GM21528 (cell line): Measurements from ENCODE around the gene ATP6AP1.
A peak's percentile ranks its signal among the peaks of the same experiment; 100 is the strongest.

Experiments used
- ATAC-seq: cut with Tn5 transposase; IDR thresholded peaks from one replicate; pipeline ENCODE4 v1.9.1; 2021; ENCODE audit warnings: mild to moderate bottlenecking, moderate library complexity; ENCODE audit not compliant: unreplicated experiment, low FRiP score

Gene ATP6AP1

GRCh38 chrX:154467556-154467955, 39.1 kb downstream of the ATP6AP1 start:
- ATAC-seq = no peak

DNA sequence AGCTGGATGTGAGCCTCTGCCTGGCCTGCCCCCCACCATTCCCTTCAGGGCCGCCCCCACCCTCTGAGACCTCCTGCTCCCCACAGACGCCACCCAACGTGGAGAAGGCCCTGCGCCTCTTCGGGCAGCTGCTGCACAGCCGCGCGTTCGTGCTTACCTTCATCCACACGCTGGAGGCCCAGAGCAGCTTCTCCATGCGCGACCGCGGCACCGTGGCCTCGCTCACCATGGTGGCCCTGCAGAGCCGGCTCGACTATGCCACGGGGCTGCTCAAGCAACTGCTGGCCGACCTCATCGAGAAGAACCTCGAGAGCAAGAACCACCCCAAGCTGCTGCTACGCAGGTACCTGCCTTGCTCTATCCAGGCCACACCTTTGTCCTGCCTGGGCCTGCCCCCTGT, 39.7 kb downstream of the ATP6AP1 start:
- ATAC-seq = no peak

DNA sequence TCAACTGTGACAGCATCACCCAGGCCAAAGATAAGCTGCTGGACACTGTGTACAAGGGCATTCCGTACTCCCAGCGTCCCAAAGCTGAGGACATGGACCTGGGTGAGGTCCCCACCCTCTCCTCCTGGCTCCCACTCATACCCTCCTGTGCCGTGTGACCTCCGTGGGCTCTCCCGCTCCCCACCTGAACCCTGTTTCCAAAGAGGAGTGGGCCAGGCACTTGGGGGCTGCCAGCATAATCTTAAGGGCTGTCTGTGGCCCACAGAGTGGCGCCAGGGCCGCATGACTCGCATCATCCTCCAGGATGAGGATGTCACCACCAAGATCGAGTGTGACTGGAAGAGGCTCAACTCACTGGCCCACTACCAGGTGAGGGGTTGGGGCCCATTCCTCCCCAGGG, 40.6 kb downstream of the ATP6AP1 start:
- no peak for ATAC-seq

DNA sequence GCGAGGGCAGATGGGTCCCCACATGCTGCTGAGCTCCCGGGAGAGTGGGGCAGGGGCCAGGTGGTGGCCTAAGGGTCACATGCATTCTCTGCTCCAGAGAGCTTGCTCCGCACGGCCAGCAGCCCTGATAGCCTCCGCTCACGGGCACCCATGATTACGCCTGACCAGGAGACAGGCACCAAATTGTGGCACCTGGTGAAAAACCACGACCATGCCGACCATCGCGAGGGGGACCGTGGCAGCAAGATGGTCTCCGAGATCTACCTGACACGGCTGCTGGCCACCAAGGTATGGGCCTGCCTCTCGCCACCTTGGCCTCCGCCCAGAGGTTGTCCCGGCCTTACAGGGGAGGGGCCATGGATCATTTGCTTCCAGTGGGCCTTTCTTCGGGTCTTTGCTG, 41.4 kb downstream of the ATP6AP1 start:
- no peak for ATAC-seq

DNA sequence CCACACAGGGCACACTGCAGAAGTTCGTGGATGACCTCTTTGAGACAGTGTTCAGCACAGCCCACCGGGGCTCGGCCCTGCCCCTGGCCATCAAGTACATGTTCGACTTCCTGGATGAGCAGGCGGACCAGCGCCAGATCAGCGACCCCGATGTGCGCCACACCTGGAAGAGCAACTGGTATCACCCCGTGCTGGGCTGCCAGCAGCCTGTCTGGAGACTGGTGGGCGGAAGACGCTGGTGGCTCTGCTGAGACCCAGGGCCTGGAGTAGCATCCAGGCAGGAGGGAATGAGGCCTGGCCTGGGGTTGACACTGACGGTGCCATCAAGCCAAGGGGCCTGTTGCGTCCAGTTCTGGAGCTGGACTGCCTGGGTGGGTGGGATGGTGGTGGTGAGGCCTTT, 42.0 kb downstream of the ATP6AP1 start:
- ATAC-seq = no peak

GRCh38 chrX:154470914-154471568, 42.6 kb downstream of the ATP6AP1 start:
- ATAC-seq = no peak

GRCh38 chrX:154471839-154472684, 43.6 kb downstream of the ATP6AP1 start:
- ATAC-seq = no peak

DNA sequence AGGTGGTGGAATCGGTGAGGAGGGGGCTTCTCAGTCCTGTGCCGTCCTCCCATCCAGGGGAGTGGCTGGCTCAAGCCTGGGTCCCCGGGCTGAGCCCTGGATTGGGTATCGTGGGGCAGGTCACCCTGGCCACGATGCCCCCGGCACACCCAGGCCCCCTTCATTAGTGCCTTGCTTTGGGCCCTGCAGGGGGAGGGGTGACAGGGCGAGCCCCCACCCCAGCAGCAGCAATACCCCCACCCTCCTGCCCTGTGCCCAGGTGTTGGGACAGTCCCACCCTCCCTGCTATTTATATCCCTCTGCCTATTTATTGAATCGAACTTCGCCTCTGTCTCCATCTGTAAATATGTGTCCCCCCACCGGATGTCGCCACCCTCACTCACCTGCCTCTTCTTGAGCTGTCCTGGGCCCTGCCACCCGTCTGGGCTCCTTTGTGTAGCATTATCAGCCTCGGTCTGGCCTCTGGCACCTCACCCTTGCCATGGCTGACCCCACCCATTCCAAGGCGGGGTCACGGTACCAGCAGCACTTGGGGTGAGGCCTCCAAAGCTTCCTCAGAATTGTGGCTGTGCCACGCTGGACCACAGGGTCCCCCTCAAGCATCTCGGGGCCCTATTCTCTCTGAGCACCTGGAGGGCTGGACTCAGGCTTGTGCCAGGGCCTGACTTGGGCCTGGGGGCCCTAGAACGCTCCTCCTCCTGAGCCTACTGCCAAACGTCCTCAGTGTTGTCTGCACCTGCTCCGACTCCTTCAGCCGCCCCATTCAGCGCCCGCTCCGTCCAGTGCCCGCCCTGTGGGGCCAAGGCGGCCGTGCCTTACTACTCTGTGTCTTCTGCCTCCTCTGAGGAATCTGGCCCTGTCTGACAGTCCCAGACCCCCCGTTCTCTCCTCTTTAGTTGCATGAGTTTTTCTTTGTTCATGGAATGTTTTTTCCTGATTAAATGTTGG, 44.5 kb downstream of the ATP6AP1 start:
- ATAC-seq = no peak

DNA sequence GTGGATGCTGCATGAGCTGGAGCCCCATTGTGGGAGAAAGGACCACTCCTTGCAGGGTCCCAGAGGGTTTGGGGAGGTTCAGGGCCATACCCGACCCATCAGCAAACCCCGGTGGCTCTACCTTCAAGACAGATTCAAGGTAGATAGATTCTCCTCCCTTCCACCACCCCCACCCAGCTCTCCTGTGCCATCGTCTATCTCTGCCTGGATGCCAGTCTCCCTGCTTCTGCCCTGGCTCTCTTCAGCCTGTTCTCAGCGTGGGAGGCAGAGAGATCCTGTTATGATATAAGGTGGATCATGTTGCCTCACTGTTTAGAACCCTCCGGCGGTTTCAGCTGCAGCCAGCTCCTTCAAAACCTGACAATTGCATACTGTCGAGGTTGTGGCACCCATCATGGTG, 45.2 kb downstream of the ATP6AP1 start:
- no peak for ATAC-seq

DNA sequence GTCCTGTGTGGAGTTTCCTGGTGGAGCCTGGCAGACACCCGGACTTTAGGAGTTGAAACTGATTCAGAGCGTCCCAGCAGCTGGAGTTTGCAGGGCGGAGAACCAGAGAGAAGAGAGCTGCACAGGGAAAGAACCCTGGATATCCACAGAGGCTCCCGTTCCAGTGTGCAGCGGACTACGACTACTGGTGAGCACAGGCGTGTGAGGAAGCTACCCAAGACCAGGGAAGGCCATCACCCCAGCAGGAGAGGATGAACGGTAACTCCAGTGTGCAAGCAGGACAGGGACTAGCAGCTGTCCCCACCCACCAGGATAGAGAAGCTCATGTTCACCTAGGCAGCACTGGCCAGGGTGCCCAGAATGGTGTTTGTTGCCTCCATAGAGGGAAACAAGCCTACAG, 48.3 kb downstream of the ATP6AP1 start:
- no peak for ATAC-seq

GRCh38 chrX:154477891-154478477, 49.5 kb downstream of the ATP6AP1 start:
- no peak for ATAC-seq

DNA sequence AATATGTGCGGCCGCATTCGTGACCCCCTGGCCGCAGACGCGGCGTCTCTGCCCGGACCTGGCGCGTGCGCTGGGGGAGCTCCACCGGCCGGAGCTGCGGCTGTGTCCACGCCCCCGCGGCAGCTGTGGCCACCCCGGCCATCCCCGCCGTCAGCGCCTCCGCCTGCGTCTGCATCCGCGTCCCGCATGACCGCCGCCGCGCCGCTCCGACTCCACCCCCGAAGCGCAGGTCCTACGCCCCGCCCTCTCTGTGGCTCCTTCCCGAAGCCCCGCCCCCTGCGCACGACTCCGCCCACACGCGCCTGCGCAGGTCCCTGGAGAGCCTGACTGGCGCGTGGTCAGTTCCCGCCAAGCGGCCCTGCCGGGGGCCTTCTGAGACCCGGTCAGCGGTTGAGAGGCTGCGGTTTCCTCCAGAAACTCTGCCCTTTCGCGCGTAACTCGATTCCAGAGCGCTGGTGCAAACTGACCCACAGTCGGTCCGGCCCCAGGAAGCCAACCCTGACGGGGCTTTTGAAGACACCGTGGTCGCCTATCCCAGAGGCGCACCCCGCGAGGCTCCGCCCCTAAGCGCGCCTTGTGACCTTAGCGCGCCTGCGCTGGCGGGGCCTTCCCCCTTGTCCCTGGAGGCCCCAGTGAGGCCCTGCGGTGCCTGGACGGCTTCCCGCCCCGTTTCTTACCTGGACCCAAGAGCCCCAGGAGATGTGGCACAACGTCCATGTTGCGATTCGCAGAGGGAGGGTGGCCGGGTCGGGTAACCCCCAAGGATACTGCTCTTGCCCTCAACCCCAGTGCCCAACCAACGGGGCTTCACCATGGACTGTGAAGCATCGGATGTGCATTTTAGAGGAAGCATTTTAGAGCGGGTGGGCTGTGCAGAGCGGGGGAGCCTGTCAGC, 50.5 kb downstream of the ATP6AP1 start, which contains the start of gene LAGE3:
Gene LAGE3 (minus strand): TSS at position 554 of the 895 bp plus-strand sequence. CDS start 366 bp downstream, at position 188.
- peak; percentile 82 for ATAC-seq

GRCh38 chrX:154481195-154481594, 52.7 kb downstream of the ATP6AP1 start:
- ATAC-seq = no peak

DNA sequence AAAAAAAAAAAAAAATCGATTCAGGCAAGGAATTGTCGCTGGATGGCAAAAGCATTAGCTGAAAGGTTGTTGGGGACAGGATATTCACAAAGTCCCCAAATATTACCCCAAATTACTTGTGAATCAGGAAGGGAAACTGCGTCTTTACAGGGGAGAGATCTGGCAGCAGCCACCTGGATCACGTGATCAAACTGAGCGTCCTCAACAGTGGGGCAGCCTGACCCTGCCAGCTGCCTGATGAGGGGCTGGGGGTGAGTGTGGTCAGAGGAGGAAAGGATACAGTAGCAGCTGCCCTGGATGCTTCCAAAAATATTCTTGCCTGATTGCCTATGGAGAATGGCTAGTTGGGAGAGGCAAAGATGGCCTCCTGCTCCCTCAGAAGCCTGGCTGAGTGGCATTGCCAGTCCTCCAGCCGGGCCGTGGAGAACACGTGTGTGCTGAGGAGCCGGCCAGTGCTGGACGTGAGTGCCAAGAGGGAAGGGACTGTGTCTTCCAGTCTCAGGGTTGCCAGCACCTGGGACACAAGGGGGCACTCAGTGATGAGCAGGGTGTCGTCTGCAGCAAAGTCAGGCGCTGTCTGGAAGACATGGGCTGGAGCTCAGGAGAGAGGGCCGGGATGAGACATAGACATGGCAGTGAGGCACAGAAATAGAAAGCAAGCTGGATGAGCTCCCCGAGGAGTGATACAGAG, 53.6 kb downstream of the ATP6AP1 start:
- no peak for ATAC-seq

DNA sequence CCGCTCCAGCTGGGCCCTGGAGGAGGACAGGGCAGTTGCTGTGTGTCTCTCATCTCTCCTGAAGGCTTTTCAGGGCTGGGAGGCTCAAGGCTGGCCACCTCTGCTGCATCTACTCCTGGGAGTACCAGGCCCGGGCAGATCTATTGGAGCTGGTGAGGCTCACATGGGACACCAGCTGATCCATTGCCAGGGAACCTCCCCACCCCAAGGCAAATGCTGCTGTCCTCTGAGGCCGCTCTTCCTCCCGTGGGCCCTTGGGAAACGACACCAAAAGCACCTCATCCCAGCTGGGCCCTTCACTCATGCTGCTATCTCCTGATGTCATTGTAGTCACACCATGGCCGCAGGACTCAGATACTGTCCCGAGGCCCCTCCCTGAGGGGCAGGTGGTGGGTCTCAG, 54.3 kb downstream of the ATP6AP1 start:
- ATAC-seq = no peak

- no peak for ATAC-seq
Observed at GRCh38 chrX:154483325-154483724, 54.8 kb downstream of the ATP6AP1 start.

DNA sequence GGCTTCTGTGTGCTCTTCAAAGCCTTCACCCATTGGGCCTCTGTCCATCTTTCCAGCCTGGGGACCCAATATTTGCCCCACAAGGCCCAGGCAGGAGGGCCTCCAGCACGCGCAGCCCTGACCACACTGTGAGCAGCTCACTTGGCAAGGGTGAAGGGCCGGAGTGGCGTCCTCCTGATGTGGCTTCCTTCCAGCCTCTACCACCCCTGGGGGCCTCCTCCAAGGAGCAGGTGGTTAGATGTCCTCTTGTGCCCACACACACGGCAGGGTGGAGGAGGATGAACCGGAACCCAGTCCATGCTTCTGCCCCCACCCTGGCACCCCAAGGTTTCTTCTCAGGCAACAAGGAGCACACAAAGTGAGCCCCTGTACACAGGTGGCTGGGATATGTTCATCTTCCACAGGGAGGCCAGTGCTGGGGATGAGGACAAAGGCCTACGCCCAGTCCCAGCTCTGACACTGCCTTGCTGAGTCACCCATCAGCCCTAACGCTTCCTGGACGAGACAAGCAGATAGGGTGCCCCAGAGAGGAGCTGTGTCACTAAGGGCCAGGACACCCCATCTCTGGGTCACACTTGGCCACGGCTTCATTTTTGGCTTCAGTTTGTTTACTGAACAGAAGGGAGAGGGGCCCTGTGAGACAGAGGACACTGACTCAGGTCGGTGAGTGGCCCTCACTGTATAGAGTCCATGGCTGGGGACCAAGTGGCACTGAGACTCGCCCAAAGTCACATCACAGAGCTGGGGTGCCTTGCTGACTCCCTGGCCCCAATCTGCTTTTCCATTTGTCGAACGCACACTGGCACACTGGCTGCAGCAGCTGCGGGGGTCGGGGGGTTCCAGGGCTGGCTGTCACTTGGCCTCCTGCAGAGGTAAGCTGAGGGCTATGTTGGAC, 56.0 kb downstream of the ATP6AP1 start:
- ATAC-seq = no peak
